ENCODE data around the gene CDC25C.

DNA sequence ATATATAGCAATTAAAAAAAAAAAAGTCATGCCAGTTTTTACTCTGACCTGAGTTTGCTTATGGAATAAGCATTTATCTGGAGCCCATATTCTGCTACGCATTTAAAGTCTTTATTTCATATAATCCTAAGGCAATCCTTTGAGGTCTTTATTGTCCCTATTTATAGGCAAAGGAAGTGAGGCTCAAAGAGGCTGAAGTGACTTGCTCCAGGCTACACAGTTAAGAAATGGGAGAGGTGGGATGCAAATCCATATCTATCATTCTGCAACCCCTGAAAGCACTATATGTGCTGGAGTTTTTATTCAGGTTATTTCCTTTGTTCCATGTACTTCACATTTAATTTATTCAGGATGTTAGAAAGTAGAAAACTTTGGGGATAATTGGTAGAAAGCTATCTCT, 33.0 kb upstream of the CDC25C start:
- TF ChIP-seq, protein P1, sequence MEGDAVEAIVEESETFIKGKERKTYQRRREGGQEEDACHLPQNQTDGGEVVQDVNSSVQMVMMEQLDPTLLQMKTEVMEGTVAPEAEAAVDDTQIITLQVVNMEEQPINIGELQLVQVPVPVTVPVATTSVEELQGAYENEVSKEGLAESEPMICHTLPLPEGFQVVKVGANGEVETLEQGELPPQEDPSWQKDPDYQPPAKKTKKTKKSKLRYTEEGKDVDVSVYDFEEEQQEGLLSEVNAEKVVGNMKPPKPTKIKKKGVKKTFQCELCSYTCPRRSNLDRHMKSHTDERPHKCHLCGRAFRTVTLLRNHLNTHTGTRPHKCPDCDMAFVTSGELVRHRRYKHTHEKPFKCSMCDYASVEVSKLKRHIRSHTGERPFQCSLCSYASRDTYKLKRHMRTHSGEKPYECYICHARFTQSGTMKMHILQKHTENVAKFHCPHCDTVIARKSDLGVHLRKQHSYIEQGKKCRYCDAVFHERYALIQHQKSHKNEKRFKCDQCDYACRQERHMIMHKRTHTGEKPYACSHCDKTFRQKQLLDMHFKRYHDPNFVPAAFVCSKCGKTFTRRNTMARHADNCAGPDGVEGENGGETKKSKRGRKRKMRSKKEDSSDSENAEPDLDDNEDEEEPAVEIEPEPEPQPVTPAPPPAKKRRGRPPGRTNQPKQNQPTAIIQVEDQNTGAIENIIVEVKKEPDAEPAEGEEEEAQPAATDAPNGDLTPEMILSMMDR (conservative IDR thresholded peaks at IDR 0.05): no peak
- TF ChIP-seq EZH2 (IDR thresholded peaks at IDR 0.05; ENCODE audit: low read depth): no peak

Measured in PC-9 (cell line).